PFSK-1 (cell line): Measurements from ENCODE around the gene FNIP2.

Experiments
- FOXP2 ChIP-seq: optimal IDR thresholded peaks from 2 replicates; pipeline ENCODE3; 2011; ENCODE audit warnings: borderline replicate concordance, control low read depth, inconsistent platforms; ENCODE audit not compliant: insufficient read depth; ENCODE audit errors: extremely low read length, extremely low read depth
- POLR2AphosphoS5 ChIP-seq: IDR thresholded peaks from 2 replicates; pipeline ENCODE4 v1.6.1; 2012; ENCODE audit warnings: low read depth, mild to moderate bottlenecking, control low read depth, low read length, moderate library complexity
- SIN3A ChIP-seq: IDR thresholded peaks from 2 replicates; pipeline ENCODE4 v1.6.1; 2012; ENCODE audit warnings: mild to moderate bottlenecking, low read length, moderate library complexity, borderline replicate concordance; ENCODE audit not compliant: insufficient read depth
- TAF1 ChIP-seq: IDR thresholded peaks from 2 replicates; pipeline ENCODE4 v1.6.1; 2012; ENCODE audit warnings: low read length, control low read depth, borderline replicate concordance; ENCODE audit not compliant: insufficient read depth
- TF ChIP-seq, protein P1 (sequence below), 2 experiments: IDR thresholded peaks; 2 replicates each; pipeline versions ENCODE4 v1.6.1 to v1.8.0; 2011 to 2012; ENCODE audit warnings: low read depth in 2 of 2, low read length in 2 of 2, control low read depth in 1 of 2, inconsistent platforms in 1 of 2, mild to moderate bottlenecking in 1 of 2, moderate library complexity in 1 of 2; ENCODE audit not compliant: insufficient read depth in 1 of 2

The FNIP2 gene

DNA sequence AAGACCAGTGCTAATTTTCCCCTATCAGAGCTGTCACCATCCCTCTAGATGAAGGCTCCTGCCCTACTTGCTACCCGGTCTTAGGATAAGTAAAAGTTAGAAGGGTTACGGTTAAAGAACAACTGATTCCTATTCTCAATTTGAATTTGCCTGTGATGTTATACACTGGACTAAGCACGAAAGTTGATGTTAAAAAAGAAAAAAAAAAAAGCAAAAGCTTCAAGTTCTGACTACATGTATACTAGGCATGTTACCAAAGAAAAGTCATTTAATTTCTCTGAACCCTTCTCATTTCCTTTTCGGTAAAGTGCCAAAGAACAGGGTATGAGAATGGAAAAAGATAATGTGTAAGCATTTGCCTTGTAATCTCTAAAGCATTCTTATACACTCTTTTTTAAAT, 44.2 kb upstream of the FNIP2 start:
- TF ChIP-seq POLR2AphosphoS5, result no peak
- TF ChIP-seq SIN3A, result no peak
- TF ChIP-seq, protein P1, sequence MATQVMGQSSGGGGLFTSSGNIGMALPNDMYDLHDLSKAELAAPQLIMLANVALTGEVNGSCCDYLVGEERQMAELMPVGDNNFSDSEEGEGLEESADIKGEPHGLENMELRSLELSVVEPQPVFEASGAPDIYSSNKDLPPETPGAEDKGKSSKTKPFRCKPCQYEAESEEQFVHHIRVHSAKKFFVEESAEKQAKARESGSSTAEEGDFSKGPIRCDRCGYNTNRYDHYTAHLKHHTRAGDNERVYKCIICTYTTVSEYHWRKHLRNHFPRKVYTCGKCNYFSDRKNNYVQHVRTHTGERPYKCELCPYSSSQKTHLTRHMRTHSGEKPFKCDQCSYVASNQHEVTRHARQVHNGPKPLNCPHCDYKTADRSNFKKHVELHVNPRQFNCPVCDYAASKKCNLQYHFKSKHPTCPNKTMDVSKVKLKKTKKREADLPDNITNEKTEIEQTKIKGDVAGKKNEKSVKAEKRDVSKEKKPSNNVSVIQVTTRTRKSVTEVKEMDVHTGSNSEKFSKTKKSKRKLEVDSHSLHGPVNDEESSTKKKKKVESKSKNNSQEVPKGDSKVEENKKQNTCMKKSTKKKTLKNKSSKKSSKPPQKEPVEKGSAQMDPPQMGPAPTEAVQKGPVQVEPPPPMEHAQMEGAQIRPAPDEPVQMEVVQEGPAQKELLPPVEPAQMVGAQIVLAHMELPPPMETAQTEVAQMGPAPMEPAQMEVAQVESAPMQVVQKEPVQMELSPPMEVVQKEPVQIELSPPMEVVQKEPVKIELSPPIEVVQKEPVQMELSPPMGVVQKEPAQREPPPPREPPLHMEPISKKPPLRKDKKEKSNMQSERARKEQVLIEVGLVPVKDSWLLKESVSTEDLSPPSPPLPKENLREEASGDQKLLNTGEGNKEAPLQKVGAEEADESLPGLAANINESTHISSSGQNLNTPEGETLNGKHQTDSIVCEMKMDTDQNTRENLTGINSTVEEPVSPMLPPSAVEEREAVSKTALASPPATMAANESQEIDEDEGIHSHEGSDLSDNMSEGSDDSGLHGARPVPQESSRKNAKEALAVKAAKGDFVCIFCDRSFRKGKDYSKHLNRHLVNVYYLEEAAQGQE (IDR thresholded peaks at IDR 0.05; ENCODE audit: insufficient read depth in 1 of 2, low read depth in 2 of 2, low read length in 2 of 2), result no peak

DNA sequence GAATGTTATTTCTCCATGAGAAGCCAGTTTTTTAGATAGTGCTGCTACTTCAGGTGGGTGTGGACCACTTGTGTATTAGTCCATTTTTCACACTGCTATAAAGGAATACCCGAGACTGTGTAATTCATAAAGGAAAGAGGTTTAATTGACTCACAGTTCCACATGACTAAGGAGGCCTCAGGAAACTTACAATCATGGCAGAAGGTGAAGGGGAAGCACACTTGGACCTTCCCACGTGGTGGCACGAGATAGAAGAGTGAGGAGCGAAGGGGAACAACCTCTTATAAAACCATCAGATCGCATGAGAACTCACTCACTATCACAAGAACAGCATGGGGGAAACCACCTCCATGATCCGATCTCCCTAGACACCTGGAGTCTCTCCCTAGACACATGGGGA, 42.2 kb upstream of the FNIP2 start:
- no peak for TF ChIP-seq POLR2AphosphoS5
- no peak for TF ChIP-seq TAF1
- no peak for TF ChIP-seq SIN3A
- TF ChIP-seq, protein P1 (IDR thresholded peaks at IDR 0.05; ENCODE audit: insufficient read depth in 1 of 2, low read depth in 2 of 2, low read length in 2 of 2), result no peak
- TF ChIP-seq FOXP2, result no peak

DNA sequence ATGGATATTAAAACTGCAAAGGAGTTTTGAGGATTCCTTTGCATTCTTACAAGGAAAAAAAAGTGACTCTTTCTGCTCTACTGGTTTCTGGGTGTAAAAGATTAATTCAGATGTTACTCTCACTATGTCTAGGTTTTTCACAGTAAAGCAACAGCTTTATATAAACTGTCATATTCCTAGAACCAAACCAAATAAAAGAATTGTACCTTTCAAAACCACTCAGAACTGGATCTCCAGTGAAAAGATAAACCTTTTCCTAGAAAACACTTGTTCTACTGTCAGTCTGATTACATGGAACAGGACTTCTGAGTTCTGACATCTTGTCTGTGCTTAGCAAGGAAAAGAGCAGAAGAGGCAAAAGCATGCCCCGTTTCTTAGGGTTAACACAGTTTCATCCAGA, 40.6 kb upstream of the FNIP2 start:
- TF ChIP-seq, protein P1 (IDR thresholded peaks at IDR 0.05; ENCODE audit: insufficient read depth in 1 of 2, low read depth in 2 of 2, low read length in 2 of 2), result no peak
- TF ChIP-seq SIN3A, result no peak
- no peak for TF ChIP-seq TAF1
- no peak for TF ChIP-seq FOXP2
- TF ChIP-seq POLR2AphosphoS5, result no peak

DNA sequence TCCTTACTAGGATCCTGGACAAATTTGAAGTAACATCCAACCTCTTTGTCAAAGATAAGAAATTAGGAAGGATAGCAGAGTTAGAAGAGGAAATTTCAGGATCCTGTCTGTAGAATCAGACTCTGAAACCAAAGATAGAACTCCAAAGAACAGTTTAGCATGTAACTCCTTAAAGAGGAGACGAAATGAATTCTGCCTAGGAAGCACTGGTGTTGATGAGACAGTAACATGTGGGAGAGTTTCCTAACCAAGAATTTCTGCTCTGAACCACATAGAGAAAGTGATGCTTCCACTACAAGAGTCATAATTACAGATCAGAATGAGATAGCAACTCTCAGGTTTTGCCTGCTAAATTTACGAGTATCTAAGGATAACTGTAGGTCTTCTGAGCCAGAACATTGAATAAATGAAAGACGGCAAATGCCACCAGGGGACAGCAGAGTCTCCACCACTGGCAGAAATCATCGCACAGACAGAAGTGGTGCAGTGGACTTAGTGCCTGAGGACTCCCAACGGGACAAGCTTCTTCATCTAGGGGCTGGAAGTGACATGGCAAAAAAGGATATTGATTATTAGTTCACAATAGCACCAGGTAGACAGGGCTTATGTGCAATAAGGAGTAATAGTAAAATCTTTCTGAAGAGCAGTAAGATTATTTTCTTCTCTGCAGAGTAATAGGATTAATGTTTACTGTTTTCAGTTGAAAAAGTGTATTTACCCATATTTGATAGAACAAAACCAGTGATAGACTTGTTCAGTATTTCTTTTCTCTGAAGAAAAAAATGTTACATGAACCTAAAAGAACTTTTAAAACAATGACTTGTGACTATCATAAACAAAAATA, 38.9 kb upstream of the FNIP2 start:
- TF ChIP-seq POLR2AphosphoS5 (no peak), FOXP2 (no peak), TAF1 (no peak), SIN3A (no peak)
- TF ChIP-seq, protein P1 (IDR thresholded peaks at IDR 0.05; ENCODE audit: insufficient read depth in 1 of 2, low read depth in 2 of 2, low read length in 2 of 2), result no peak

DNA sequence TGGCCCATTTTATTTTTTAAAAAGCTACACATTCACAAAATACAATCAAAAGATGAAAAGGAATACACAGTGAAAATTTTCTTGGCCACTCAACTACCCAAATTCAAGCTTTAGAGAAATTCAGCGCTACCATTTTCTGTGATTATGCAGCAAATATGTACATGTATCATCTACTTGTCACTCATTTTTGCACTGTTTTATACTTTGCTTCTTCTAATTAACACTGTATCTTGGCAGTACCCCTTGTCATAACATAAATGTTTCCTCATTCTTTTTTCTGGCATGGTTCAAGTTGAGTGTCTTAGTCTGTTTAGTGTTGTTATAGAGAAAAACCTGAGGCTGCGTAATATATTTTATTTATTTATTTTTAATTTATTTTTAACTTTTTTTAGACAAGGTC, 30.0 kb upstream of the FNIP2 start:
- TF ChIP-seq SIN3A (no peak), TAF1 (no peak), FOXP2 (no peak), POLR2AphosphoS5 (no peak)
- TF ChIP-seq, protein P1 (IDR thresholded peaks at IDR 0.05; ENCODE audit: insufficient read depth in 1 of 2, low read depth in 2 of 2, low read length in 2 of 2), result no peak
